Nephron progenitor cell (in vitro differentiated cells): Measurements from ENCODE around the gene CTDSPL.

Experiments used
- DNase-seq: peaks from one replicate; pipeline ENCODE4 v3.0.0; 2021
- H3K27ac Mint-ChIP-seq: 2 replicates; pipeline ENCODE4 v1.8.0; 2021; ENCODE audit warnings: mild to moderate bottlenecking, moderate library complexity, mixed read lengths
- H3K27me3 Mint-ChIP-seq: 2 replicates; pipeline ENCODE4 v1.8.0; 2021; ENCODE audit warnings: mild to moderate bottlenecking, low read depth, mixed read lengths; ENCODE audit not compliant: poor library complexity
- H3K36me3 Mint-ChIP-seq: 2 replicates; pipeline ENCODE4 v1.8.0; 2021; ENCODE audit warnings: low read depth, mixed read lengths
- H3K4me1 Mint-ChIP-seq: 2 replicates; pipeline ENCODE4 v1.8.0; 2021; ENCODE audit warnings: mixed read lengths
- H3K4me3 Mint-ChIP-seq: 2 replicates; pipeline ENCODE4 v1.8.0; 2021; ENCODE audit warnings: mild to moderate bottlenecking, moderate library complexity, mixed read lengths
- H3K9me3 Mint-ChIP-seq: 2 replicates; pipeline ENCODE4 v1.8.0; 2021; ENCODE audit warnings: mild to moderate bottlenecking, moderate library complexity, mixed read lengths
- TF ChIP-seq, protein P1 (sequence below): fragments of 200-600 bp; sonication (generic); IDR thresholded peaks from 2 replicates; pipeline ENCODE4 v1.5.0; 2021; ENCODE audit warnings: antibody characterized with exemption

Gene CTDSPL

DNA sequence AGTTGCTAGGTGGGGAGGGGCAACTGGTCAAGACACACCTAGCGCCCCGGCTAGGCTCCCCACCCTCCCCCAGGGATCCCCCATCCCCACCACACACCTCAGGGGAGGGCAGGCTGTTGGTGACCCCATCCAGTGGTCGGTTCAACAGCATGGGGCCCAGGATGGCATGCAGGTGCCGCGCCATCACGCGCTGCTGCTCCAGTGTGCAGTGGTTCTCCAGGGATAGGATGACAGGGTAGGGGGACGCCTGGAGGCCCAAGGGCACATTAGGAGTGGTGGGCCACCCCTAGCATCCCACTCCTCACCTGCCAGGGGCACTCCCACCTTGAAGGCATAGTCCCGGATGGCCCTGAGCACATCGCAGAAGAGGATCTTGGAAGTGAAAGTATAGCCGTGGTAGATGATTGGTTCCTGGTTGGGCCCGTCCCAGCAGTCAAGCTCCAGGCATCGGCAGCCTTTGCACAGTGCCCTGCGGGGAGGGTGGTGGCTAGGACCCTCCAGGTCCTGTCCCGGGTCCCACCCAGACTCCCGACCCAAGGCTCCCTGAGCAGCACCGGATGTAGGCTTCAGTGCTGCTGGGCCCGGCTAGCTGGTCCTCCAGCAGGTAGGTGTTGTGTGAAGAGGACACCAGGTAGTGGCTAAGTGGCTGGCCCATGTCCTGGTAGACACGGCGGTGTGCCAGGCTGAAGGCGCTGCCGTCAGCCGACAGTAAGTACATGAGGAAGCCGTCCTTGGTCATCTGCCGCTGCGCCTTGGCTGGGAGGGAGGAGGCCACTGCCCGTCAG lies 148.3 kb downstream of the CTDSPL start:
- Mint-ChIP-seq H3K27ac (no peak overlapping the region), H3K4me3 (no peak overlapping the region), H3K27me3 (no peaks in the 10 kb centered on the region), H3K36me3 (peaks cover 22% of the 10 kb centered on the region), H3K4me1 (no peaks in the 10 kb centered on the region), H3K9me3 (peaks cover 5% of the 10 kb centered on the region)
- TF ChIP-seq, protein P1, sequence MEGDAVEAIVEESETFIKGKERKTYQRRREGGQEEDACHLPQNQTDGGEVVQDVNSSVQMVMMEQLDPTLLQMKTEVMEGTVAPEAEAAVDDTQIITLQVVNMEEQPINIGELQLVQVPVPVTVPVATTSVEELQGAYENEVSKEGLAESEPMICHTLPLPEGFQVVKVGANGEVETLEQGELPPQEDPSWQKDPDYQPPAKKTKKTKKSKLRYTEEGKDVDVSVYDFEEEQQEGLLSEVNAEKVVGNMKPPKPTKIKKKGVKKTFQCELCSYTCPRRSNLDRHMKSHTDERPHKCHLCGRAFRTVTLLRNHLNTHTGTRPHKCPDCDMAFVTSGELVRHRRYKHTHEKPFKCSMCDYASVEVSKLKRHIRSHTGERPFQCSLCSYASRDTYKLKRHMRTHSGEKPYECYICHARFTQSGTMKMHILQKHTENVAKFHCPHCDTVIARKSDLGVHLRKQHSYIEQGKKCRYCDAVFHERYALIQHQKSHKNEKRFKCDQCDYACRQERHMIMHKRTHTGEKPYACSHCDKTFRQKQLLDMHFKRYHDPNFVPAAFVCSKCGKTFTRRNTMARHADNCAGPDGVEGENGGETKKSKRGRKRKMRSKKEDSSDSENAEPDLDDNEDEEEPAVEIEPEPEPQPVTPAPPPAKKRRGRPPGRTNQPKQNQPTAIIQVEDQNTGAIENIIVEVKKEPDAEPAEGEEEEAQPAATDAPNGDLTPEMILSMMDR, result no peak
- no peak for DNase-seq

DNA sequence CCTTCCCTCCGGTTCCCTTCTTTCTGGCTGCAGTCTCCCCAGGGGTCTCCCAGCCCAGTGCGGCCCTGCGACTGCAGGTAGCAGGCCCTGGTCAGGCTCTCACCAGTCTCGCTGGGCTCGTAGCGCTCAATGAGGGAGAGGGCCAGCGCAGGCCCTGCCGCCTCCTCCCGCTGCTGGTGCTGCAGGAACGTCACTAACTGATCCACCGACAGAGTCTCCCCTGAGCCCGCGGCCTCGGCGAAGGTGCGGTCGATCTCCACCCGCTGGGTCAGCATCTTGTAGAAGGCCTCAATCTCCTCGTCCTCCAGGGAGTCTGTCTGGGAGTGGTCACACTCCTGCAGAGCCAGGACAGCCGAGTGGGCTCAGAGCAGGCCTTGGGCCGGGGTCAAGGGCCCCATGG lies 149.4 kb downstream of the CTDSPL start:
- Mint-ChIP-seq H3K27ac (no peak overlapping the region), H3K27me3 (no peaks in the 10 kb centered on the region), H3K4me3 (no peak overlapping the region), H3K36me3 (peaks cover 27% of the 10 kb centered on the region), H3K9me3 (peaks cover 12% of the 10 kb centered on the region), H3K4me1 (no peaks in the 10 kb centered on the region)
- TF ChIP-seq, protein P1, result no peak
- no peak for DNase-seq

DNA sequence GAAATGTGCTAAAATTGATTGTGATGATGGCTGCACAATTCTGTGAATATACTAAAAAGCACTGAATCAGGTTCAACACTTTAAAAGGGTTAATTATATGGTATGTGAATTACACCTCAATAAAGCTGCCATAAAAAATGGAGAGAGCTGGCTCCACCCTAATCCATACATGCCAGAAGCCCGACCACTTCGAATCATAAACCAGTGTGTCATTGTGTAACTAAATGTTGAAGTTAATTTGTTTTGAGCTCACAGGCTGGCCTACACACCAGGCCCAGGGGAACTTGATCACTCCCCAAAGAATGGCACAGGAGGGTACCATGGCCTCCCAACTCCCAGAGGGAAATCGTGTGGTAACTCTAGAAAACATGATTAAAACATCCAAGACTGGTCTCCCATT lies 153.8 kb downstream of the CTDSPL start:
- H3K36me3 Mint-ChIP-seq, result peaks cover 36% of the 10 kb centered on the region
- peaks cover 12% of the 10 kb centered on the region for H3K4me1 Mint-ChIP-seq
- H3K27me3 Mint-ChIP-seq, result peaks cover 7% of the 10 kb centered on the region
- H3K4me3 Mint-ChIP-seq, result no peak overlapping the region
- DNase-seq, result no peak
- peaks cover 12% of the 10 kb centered on the region for H3K9me3 Mint-ChIP-seq
- H3K27ac Mint-ChIP-seq, result no peak overlapping the region
- TF ChIP-seq, protein P1, result no peak

DNA sequence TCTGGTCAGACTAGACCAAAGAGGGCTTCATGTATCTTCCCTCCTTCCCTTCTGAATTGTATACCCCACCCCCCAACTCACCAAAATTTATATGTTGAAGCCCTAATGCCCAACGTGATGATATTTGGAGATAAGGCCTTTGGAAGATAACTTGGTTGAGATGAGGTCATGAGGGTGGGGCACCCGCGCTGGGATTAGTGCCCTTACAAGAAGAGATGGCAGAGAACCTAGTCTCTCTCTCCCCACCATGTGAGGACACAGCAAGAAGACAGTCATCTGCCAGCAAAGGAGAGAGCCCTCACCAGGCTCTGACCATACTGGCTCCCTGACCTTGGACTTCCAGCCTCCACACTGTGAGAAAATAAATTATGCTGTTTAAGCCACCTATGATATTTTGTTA lies 154.3 kb downstream of the CTDSPL start:
- peaks cover 36% of the 10 kb centered on the region for H3K36me3 Mint-ChIP-seq
- no peak overlapping the region for H3K4me3 Mint-ChIP-seq
- H3K4me1 Mint-ChIP-seq, result peaks cover 12% of the 10 kb centered on the region
- DNase-seq, result no peak
- TF ChIP-seq, protein P1, result no peak
- H3K27ac Mint-ChIP-seq, result no peak overlapping the region
- peaks cover 12% of the 10 kb centered on the region for H3K9me3 Mint-ChIP-seq
- H3K27me3 Mint-ChIP-seq, result peaks cover 7% of the 10 kb centered on the region

DNA sequence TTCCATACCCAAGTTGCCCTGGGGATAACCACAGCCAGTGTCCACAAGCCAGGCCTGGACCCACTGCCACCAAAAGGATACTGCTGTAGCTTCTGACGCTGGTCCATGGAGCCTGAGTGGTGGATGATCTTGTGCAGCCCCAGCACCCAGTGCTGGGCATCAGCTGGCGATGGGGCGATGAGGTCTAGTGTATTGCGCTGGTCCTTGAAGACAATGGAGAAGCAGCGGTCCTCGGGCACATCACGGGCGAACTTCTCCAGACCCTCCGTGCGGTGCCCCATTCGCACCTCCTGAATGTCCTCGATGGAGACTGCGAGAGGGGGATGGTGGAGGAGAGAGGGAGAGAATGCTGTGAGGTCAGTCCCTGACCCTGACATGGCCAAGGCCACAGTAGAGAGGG lies 154.7 kb downstream of the CTDSPL start:
- Mint-ChIP-seq H3K27me3 (peaks cover 8% of the 10 kb centered on the region), H3K36me3 (peaks cover 36% of the 10 kb centered on the region), H3K4me3 (no peak overlapping the region), H3K27ac (peak overlapping the region; percentile 92), H3K4me1 (peaks cover 12% of the 10 kb centered on the region), H3K9me3 (peaks cover 12% of the 10 kb centered on the region)
- DNase-seq, result no peak
- TF ChIP-seq, protein P1, result no peak
